Measurements from ENCODE around the gene ZNG1F. TPM values are rescaled to one million over a fixed set of nuclear protein-coding genes. Genes with fewer than 3 reads are reported as not detected.
A peak's percentile ranks its signal among the peaks of the same experiment; 100 is the strongest.
"Not testable (repeated sequence)": the region's sequence is repeated elsewhere in the genome, so short reads cannot be mapped to it uniquely, and the experiment has no call there.

Gene ZNG1F
- total and polyA plus RNA-seq, 9 of the 15 experiments (the other 6 are each of a cell fraction or from before 2014, with no cell fraction given) = 6.9 to 104 (median 32.2) TPM

DNA sequence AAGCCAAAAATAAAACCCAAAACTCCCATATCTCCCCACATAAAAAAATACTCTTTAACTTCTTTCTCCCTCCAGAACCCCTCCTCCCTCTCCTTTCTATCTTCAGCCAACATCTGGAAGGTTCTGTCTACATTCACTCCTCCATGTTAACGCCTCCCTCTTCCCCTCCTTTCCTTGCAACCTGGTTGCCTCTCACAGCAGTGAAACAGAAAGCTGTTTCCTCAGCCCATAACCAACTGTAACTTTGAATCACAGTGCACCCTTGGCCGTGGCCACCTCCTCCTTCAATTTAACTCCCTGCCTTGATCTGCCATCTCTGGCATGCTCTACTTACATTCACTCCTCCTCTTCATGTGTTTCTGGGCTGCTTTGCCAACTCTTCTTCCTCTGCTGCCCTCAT, 94.1 kb downstream of the ZNG1F start:
- H3K4me3 ChIP-seq; H3K9ac ChIP-seq (ENCODE audit: insufficient read depth in 1 of 2, low read depth in 2 of 2, low read length in 2 of 2); intact Hi-C loops (cut with micrococcal nuclease); FAIRE-seq; H3K9me3 ChIP-seq (replicated peaks; ENCODE audit: control insufficient read depth, insufficient read depth, low read depth, low read length); DNase-seq (ENCODE audit: extremely low read depth in 1 of 4, low spot score in 3 of 4); in situ Hi-C loops (cut with MboI); H3K79me2 ChIP-seq (ENCODE audit: control insufficient read depth, insufficient read depth, low read length); H3K4me1 ChIP-seq (replicated peaks in 1 of 2; ENCODE audit: control insufficient read depth in 2 of 2, insufficient read depth in 2 of 2, low read length in 2 of 2); H3K27me3 ChIP-seq (ENCODE audit: control insufficient read depth in 2 of 2, insufficient read depth in 2 of 2, low read length in 2 of 2); H4K20me1 ChIP-seq (replicated peaks; ENCODE audit: control insufficient read depth, insufficient read depth, low read length); H3K36me3 ChIP-seq (ENCODE audit: control insufficient read depth, insufficient read depth, low read length); H3K9me1 ChIP-seq (ENCODE audit: control insufficient read depth, insufficient read depth, low read length); BruUV-seq (replicated peaks); CTCF ChIA-PET (ENCODE audit: low intra/inter-chr PET ratio); POLR2A ChIA-PET: not testable (repeated sequence)
- Histone ChIP-seq H3K4me2 (ENCODE audit: insufficient read depth, low read length) (peak overlapping the region; percentile 41; the same call in 1 of the 2 replicates), H3K27ac (ENCODE audit: extremely low read depth, low read depth, low read length) (peak overlapping the region; percentile 41; the same call in 1 of the 3 replicates), H2AFZ (ENCODE audit: low read depth, low read length) (0 out of 2 replicates have a peak overlapping the region, but pooled peaks have one; percentile 55)
- TF ChIP-seq EP300 (IDR thresholded peaks at IDR 0.05; ENCODE audit: low read length) (0 out of 2 replicates have a peak, but pooled peaks have one; percentile 28), ARID1B (IDR thresholded peaks at IDR 0.05) (0 out of 2 replicates have a peak, but pooled peaks have one; percentile 24)
- TF ChIP-seq, protein P1, sequence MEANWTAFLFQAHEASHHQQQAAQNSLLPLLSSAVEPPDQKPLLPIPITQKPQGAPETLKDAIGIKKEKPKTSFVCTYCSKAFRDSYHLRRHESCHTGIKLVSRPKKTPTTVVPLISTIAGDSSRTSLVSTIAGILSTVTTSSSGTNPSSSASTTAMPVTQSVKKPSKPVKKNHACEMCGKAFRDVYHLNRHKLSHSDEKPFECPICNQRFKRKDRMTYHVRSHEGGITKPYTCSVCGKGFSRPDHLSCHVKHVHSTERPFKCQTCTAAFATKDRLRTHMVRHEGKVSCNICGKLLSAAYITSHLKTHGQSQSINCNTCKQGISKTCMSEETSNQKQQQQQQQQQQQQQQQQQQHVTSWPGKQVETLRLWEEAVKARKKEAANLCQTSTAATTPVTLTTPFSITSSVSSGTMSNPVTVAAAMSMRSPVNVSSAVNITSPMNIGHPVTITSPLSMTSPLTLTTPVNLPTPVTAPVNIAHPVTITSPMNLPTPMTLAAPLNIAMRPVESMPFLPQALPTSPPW (CRISPR knock-in tag; IDR thresholded peaks at IDR 0.05) = peak; percentile 31; the same call in 1 of the 2 replicates
- WGBS (ENCODE audit: insufficient coverage, low coverage, missing lambda C conversion rate) = 0% methylated on average over 1 of the region's 2 CpGs
- ATAC-seq = peak; percentile 96

GRCh38 chr9:41094010-41094773, 94.9 kb downstream of the ZNG1F start:
- FAIRE-seq; H3K4me1 ChIP-seq (replicated peaks in 1 of 2; ENCODE audit: control insufficient read depth in 2 of 2, insufficient read depth in 2 of 2, low read length in 2 of 2); BruUV-seq (replicated peaks); H3K9me3 ChIP-seq (replicated peaks; ENCODE audit: control insufficient read depth, insufficient read depth, low read depth, low read length); H3K27me3 ChIP-seq (ENCODE audit: control insufficient read depth in 2 of 2, insufficient read depth in 2 of 2, low read length in 2 of 2); H3K9me1 ChIP-seq (ENCODE audit: control insufficient read depth, insufficient read depth, low read length); H2AFZ ChIP-seq (ENCODE audit: low read depth, low read length); POLR2A ChIA-PET; H3K9ac ChIP-seq (ENCODE audit: insufficient read depth in 1 of 2, low read depth in 2 of 2, low read length in 2 of 2); H3K27ac ChIP-seq (ENCODE audit: extremely low read depth, low read depth, low read length); CTCF ChIA-PET (ENCODE audit: low intra/inter-chr PET ratio); H4K20me1 ChIP-seq (replicated peaks; ENCODE audit: control insufficient read depth, insufficient read depth, low read length); DNase-seq (ENCODE audit: extremely low read depth in 1 of 4, low spot score in 3 of 4); H3K4me2 ChIP-seq (ENCODE audit: insufficient read depth, low read length); in situ Hi-C loops (cut with MboI); H3K4me3 ChIP-seq; H3K36me3 ChIP-seq (ENCODE audit: control insufficient read depth, insufficient read depth, low read length); intact Hi-C loops (cut with micrococcal nuclease); H3K79me2 ChIP-seq (ENCODE audit: control insufficient read depth, insufficient read depth, low read length): not testable (repeated sequence)
- WGBS (ENCODE audit: insufficient coverage, low coverage, missing lambda C conversion rate) = 10% methylated on average over 2 of the region's 9 CpGs
- ATAC-seq = peak; percentile 47

- H3K4me1 ChIP-seq (replicated peaks in 1 of 2; ENCODE audit: control insufficient read depth in 2 of 2, insufficient read depth in 2 of 2, low read length in 2 of 2); DNase-seq (ENCODE audit: extremely low read depth in 1 of 4, low spot score in 3 of 4); POLR2A ChIA-PET; H3K79me2 ChIP-seq (ENCODE audit: control insufficient read depth, insufficient read depth, low read length); H3K9me1 ChIP-seq (ENCODE audit: control insufficient read depth, insufficient read depth, low read length); ATAC-seq; H4K20me1 ChIP-seq (replicated peaks; ENCODE audit: control insufficient read depth, insufficient read depth, low read length); H3K27me3 ChIP-seq (ENCODE audit: control insufficient read depth in 2 of 2, insufficient read depth in 2 of 2, low read length in 2 of 2); H3K9ac ChIP-seq (ENCODE audit: insufficient read depth in 1 of 2, low read depth in 2 of 2, low read length in 2 of 2); FAIRE-seq; intact Hi-C loops (cut with micrococcal nuclease); H3K27ac ChIP-seq (ENCODE audit: extremely low read depth, low read depth, low read length); BruUV-seq (replicated peaks); CTCF ChIA-PET (ENCODE audit: low intra/inter-chr PET ratio); in situ Hi-C loops (cut with MboI); H2AFZ ChIP-seq (ENCODE audit: low read depth, low read length); H3K9me3 ChIP-seq (replicated peaks; ENCODE audit: control insufficient read depth, insufficient read depth, low read depth, low read length); H3K4me2 ChIP-seq (ENCODE audit: insufficient read depth, low read length); H3K4me3 ChIP-seq; H3K36me3 ChIP-seq (ENCODE audit: control insufficient read depth, insufficient read depth, low read length): not testable (repeated sequence)
Measured at GRCh38 chr9:41090922-41091321, 98.2 kb downstream of the ZNG1F start.

All from K562 (cell line).